Right lobe of liver (tissue), 4 donors: ENCODE measurements around the gene ETFDH.

Experiments
- CTCF ChIP-seq, 4 donors: fragments of 200-600 bp in 3 of 4; fragments of 450-650 bp in 1 of 4; IDR thresholded peaks; one replicate each; pipeline versions ENCODE4 v1.5.1 to v1.8.0; 2016 to 2022; ENCODE audit warnings: antibody characterized with exemption in 4 of 4, mild to moderate bottlenecking in 2 of 4
- POLR2A ChIP-seq: fragments of 450-650 bp; IDR thresholded peaks from one replicate; pipeline ENCODE4 v1.6.1; 2017; ENCODE audit warnings: antibody characterized with exemption, mild to moderate bottlenecking
- donor health status: DM: no; HTN: no; CAD: no.
- donor health status: DM: no; HTN: no; CAD: no.
- donor health status: DM: no; HTN: yes; CAD: no.

DNA sequence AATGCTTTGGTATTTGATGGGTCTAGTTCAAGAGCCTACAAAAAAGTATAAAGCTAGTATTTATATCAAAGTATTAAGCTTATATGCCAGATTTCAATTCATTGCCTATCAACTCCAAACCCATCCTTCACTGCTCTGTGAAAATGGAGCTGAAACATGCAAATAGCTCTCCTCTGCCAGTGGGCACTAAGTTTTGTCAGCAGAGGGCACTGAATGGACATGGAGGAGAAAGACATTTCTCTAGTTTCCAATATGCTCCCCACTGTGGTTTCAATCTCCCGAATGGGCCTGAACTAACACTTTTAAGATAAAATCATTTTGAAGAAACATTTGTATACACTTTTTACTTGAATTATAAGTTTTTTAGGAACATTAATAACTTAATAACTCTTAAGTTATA is 38.7 kb downstream of the ETFDH start:
- TF ChIP-seq CTCF (IDR thresholded peaks at IDR 0.05) (peak in 3 of 4 donors; percentile 16 to 25 (median 22)), POLR2A (no peak)
